Measurements from ENCODE around the gene CDYL.
A peak's percentile ranks its signal among the peaks of the same experiment; 100 is the strongest.
"Not testable (repeated sequence)": the region's sequence is repeated elsewhere in the genome, so short reads cannot be mapped to it uniquely, and the experiment has no call there.

The CDYL gene

GRCh38 chr6:4969609-4970285 is 193.5 kb downstream of the CDYL start:
- DNase-seq: no peak

GRCh38 chr6:4970739-4971395 is 194.7 kb downstream of the CDYL start:
- no peak for DNase-seq

DNA sequence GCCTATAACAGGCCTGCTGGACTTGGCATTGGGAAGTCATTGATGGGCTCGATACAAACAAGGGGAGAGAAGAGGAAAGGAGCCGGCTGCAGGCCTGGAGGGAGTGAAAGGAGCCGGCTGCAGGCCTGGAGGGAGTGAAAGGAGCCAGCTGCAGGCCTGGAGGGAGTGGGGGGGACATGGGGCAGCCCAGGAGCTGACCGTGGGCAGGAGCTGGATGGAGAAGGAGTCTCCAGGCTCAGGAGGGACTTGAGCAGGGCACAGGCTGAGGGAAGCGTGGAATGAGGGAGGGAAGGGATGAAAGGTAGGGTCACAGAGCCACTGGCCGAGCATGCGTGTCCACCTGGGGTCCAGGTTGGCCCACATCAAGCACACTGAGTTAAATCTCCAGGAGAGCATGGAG is 195.6 kb downstream of the CDYL start:
- DNase-seq: no peak

GRCh38 chr6:4972438-4972837 is 196.2 kb downstream of the CDYL start:
- DNase-seq: no peak

- no peak for DNase-seq
Measured at GRCh38 chr6:4973415-4973814, 197.2 kb downstream of the CDYL start.

GRCh38 chr6:4973982-4974745 is 198.0 kb downstream of the CDYL start:
- DNase-seq: no peak

DNA sequence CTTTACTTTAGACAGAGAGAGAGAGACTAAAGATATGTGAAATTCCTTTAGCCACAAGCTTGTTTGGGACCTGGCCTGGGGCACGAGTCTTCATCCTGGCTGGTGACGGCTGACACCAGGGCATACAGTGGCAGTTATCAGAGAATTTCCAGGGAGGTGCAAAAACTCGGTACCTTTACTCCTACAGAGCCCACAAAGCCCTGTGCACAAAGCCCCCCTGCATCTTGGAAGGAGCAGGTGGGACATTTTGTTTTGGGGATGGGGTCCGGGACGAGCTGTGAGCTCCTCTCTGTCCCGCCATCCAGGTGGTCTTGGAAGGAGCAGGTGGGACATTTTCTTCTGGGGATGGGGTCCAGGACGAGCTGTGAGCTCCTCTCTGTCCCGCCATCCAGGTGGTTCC is 198.8 kb downstream of the CDYL start:
- DNase-seq: no peak

DNA sequence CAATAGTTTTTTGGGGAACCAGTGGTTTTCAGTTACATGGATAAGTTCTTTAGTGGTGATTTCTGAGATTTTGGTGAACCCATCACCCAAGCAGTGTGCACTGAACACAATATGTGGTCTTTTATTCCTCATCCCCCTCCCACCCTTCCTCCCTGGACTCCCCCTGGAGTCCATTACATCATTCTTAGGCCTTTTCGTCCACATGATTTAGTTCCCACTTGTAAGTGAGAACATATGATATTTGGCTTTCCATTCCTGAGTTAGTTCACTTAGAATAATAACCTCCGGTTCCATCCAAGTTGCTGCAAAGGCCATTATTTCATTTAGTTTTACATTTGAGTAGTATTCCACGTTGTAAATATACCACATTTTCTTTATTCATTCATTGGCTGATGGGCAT is 199.3 kb downstream of the CDYL start:
- no peak for DNase-seq

DNA sequence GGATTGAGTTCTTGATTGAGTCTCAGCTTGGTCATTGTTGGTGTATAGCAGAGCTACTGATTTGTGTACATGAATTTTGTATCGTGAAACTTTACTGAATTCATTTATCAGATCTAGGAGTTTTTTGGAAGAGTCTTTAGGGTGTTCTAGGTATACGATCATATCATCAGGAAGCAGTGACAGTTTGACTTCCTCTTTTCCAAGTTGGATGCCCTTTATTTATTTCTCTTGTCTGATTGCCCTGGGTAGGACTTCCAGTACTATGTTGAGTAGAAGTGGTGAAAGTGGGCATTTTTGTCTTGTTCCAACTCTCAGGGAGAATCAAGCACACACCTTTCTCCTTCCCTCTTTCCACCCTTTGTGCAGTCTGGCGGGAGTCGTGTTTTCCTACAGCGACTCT is 201.3 kb downstream of the CDYL start:
- no peak for DNase-seq

DNA sequence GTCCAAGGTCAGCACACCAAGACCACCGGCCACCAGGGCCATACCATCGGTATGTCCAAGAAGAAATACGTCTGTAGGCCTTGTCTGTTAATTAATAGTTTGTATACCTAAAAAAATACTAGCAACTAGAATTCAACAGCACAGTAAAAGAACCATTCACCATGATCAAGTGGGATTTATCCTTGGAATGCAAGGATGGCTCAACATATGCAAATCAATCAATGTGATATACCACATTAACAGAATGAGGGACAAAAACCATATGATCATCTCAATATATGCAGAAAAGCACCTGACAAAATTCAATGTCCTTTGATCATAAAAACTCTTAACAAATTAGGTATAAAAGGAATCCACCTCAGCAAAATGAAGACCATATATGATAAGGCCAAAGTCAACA is 203.2 kb downstream of the CDYL start:
- DNase-seq: no peak

- DNase-seq: no peak
Measured at GRCh38 chr6:4981761-4982160, 205.6 kb downstream of the CDYL start.

GRCh38 chr6:4983322-4983721 is 207.1 kb downstream of the CDYL start:
- DNase-seq: no peak

DNA sequence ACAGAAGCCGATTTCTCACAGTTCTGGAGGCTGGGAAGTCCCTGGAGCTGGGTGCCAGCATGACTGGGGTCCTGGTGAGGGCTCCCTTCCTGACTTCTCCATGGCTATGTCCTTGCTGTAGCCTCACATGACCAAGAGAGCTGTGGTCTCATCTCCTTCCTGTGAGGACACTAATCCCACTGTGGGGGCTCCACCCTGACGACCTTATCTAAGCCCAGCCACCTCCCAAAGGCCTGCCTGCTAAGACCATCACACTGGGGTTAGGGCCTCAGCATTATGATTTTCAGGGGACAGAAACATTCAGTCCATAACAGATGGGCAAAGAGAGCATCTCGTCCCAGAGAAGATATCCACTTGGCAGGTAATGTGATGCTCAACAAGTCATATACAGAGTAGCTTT is 210.8 kb downstream of the CDYL start:
- no peak for DNase-seq

- DNase-seq: no peak
Measured at GRCh38 chr6:4987432-4987831, 211.2 kb downstream of the CDYL start.

- DNase-seq: no peak
Measured at GRCh38 chr6:4994741-4995140, 218.5 kb downstream of the CDYL start.

GRCh38 chr6:4997862-4998261 is 221.7 kb downstream of the CDYL start:
- DNase-seq: no peak

GRCh38 chr6:4999586-4999985 is 223.4 kb downstream of the CDYL start:
- no peak for DNase-seq

- peak; percentile 98 for DNase-seq
Measured at GRCh38 chr6:5003604-5004372, 227.6 kb downstream of the CDYL start, which contains the start of gene RPP40. Gene RPP40 (minus strand): TSS chr6:5004037. CDS start chr6:5004002, 35 bp downstream.

- no peak for DNase-seq
Measured at GRCh38 chr6:5004373-5005037, 228.3 kb downstream of the CDYL start.

DNA sequence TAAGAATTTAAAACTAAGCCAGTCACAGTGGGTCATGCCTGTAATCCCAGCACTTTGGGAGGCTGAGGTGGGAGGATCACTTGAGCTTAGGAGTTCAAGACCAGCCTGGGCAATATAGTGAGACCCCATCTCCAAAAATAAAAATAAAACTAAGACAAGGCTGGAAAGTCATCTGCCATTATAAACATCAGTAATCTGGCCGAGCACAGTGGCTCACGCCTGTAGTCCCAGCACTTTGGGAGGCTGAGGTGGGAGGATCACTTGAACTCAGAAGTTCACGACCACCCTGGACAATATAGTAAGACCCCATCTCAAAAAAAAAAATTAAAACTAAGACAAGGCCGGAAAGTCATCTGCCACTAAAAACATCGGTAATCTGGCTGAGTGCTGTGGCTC is 228.8 kb downstream of the CDYL start:
- DNase-seq: not testable (repeated sequence)
